Cerebellar nuclear complex (tissue), 1 donor: ENCODE data around the gene HES4.
"Not testable (repeated sequence)": the region's sequence is repeated elsewhere in the genome, so short reads cannot be mapped to it uniquely, and the experiment has no call there.

Experiments
- DNase-seq, 2 experiments: peaks; one replicate each; lab custom pipeline; 2025; lab: John Stamatoyannopoulos, UW

The HES4 gene

DNA sequence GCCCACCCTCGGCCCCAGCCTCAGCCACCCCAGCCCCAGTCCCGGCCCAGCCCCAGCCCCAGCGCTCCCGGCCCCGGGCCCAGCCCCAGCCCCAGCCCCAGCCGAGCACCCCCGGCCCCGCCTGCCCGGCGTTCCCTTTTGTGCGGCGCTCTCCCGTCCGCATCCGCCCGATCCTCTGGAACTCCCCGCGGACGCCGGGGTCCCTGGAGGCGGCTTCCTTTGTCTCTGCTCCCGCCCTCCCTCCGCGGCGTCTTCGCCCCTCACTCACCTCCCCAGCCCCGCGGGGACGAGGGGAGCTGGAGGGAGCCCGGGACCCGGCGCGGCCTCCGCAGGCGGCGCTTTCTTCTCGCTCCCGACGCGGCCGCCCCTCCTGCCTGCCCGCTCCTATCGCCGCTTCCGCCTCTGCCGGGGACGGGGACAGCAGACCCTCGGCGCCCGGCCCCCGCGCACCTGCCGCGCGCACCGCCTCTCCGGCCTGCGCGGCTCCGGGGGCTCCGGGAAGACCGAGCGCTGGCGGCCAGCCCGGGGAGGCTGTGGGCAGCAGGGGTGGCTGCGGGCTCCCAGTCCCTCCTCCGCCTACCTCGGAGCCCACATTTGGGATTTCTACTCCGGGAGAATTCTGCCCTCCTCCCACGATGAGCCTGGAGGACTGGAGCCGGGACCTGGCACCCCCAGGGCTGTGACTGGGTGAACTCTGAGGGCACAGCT lies 34.0 kb upstream of the HES4 start:
- DNase-seq, result no peak

DNA sequence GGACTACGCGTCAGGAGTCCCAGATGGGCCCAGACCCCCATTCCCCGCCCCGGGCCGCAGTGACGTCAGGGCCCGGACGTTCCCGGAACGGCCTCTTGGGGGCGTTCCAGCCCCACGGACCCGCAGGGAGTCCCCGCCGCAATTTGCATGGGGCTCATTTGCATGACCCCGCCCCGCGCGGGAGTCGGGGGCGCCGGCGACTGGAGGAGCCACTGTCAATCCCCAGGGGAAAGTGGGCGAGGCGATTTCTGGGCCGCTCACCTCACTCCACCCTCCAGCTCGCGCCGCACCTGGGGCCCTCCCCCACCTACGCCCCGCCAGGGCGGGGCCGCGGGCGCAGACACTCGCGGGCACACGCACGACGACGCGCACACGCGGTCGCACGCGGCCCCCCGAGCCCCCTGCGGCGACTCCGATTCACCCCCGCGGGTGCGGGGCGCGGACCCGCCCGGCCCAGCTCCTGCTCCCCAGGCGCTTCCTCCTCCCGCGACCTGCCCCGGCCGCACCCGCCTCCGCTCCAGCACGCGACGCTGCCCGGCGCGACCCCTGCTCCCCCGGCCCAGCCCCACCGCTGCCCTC lies 33.2 kb upstream of the HES4 start:
- DNase-seq, result no peak

DNA sequence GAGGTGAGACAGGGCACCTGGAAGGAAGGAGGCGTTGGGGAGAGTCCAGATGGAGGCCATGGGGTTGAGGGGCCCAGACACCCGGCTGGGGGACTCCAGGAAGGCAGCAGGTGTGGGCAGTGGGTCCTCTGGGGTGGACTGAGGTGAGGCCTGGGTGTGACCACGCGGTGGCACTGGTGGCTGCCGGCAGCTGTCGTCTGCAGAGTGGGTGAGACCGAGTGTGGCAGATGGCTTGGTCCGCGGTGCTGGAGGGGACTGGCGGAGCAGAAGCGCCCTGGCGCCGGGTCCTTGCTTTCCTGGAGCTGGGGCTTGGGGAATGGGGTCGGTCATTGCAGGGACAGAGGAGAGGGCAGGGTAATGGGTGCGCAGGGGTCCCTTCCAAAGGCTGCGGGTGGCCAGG lies 32.5 kb upstream of the HES4 start:
- no peak for DNase-seq

DNA sequence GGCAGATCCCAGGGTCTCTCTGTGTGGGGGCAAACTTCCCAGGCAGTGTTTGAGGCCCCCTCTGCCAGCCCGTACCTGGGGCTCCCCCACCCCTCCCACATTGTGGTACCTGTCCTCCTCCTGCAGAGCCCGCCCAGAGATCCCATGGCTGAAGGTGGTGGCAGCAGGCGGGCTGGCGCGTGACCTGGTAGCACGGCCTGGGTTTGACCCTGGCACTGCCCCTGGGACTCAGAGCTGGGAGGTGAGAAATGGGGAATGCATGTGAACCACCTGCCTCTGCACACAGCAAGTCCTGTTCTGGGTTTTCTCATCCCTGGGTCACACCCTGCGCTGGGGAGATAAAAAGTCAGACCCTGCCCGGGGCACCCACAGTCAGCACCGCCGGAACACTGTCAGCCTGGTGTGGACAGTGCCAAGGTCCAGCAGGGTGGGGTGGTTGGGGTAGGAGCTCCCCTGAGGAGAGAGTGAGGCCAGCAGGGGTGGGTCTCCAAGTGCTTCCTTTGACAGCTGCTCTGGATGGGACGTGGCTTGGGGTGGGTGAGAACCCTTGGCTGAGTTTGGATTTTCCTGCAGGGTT lies 31.9 kb upstream of the HES4 start:
- DNase-seq, result no peak

DNA sequence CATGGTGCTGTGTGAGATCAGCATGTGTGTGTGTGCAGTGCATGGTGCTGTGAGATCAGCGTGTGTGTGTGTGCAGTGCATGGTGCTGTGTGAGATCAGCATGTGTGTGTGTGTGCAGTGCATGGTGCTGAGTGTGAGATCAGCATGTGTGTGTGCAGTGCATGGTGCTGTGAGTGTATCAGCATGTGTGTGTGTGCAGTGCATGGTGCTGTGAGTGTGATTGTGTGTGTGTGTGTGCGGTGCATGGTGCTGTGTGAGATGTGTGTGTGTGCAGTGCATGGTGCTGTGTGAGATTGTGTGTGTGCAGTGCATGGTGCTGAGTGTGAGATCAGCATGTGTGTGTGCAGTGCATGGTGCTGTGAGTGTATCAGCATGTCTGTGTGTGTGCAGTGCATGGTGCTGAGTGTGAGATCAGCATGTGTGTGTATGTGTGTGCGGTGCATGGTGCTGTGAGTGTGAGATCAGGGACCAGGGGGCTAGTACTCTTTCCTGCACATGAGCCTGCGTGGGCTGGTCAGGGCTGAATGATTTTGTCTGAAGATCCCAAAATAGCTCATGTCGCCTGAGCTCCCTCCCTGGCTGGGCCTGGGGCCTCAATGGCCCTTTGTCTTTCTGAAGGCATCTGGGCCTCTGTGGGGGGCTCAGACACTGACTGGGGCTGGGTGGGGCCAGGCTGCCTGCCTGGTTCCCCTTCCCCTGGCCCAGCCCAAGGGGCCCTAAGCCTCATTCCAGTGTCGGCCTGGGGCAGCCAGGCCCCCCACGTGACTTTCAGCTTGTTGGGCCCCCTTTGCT lies 31.2 kb upstream of the HES4 start:
- not testable (repeated sequence) for DNase-seq

DNA sequence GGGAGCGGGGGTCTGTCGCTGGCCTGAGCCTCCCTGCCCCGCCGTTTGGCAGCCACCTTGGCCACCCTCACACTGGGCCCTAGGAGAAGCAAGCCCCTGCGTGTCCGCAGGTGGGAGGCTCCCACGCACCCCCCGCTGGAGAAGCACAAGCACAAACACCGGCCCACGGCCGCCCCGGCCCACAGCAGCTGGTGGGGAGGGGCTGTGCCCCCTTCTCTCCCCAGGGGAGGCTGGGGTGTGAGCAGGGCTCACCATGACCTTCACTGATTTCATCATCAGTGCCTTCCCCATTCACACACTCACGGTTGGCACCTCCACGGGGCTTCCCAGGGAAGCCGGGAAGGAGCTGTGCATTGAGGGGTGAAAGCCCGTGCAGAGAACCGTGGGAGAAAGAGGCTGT lies 27.9 kb upstream of the HES4 start:
- DNase-seq, result no peak

DNA sequence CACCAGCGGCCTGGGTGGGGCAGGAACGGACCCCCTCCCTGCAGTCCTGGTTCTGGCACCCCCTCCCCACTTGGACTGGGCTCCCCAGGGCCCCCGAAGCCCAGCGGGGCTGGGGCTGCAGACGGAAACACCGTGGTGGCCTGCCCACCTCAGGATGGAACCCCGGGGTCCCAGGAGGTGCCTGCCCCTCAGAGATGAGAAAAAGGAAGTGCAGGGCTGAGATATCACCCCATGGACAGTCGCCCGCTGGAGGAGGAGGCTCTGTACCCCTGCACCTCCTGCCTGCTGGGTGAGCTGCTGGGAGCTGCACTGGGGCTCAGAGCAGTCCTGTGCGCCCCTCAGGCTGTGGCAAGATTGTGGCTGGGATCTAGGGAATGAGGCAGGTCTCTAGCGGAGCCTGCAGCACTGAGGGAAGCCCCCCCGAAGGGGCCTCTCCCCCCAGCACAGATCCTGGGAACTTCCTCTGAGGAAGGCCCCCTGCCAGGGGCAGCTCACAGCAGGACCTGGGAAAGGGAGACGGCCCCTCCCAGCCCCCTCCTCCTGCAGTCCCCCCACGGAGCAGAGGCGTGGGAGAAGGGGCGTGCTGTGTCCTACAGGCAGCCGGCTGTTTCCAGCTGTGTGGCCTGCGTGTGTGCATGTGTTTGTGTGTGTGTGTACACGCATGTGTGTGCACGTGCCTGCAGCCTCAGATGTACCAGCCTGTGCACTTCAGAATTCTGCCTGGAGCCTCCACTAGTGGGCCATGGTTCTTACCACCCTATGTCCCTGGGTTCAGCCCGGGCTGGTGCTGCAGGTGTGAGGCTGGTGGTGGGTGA lies 26.9 kb upstream of the HES4 start:
- no peak for DNase-seq

DNA sequence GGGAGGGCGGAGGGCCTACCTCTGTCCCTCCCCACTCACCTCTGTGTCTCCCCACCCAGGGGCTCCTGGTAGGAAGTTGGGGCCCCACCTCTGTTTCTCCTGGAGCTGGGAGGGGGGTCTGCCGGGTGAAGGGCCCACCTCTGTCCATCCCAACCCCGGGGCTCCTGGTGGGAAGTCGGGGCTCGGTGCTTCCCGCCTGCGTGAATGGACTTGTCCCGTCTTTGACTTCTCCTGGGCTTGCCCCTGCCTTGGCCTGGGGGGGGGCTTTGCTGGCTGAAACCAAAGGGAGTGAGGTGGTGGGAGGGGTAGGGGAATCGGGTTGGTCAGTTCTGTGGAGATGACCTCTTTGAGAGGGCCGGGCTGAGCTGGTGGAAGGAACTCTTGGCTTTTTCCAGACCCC lies 25.8 kb upstream of the HES4 start:
- DNase-seq, result no peak

DNA sequence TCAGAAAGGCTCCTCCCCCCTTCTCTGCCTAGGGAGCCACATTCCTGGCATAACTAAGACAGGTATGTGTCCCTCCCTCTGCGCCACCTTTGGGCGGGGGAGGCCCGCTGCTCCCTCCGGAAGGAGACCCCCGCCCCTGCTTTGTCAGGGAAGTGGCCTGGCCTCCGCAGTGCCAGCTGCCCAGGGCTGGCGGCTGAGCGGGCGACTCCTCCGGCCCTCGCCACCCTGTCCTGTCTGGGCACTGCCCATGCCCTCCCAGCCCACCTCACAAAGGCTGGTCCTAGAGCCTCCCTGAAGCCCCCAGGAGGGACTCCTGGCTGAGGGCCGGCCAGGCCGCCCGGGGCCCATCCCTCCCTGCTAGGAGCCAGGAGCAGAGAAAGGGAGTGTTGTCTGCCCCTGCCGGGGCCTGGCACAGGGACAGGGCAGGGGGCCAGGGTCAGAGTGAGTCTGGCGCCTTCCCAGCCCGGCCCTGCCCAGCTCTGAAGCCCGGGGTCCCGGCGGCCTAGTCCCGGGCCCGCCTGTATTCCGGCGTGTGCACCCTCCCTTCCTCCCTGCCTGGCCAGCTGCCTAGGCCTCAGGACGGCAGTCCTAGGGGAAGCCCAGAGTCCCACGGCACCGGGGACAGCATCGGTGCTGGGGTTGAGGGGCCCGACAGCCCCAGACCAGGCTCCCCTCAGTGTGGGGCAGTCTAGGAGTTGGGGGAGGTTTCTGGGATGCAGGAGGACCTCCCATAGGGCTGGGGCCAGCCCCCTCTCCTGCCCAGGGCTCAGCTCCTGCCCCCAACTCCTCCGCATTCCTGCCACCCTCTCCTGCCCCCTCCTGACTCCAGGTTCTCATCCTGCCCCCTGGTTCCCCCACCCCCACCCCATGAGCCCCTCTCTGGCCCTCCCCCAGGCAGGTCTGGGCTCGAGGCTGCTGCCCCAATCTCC lies 25.1 kb upstream of the HES4 start:
- no peak for DNase-seq

DNA sequence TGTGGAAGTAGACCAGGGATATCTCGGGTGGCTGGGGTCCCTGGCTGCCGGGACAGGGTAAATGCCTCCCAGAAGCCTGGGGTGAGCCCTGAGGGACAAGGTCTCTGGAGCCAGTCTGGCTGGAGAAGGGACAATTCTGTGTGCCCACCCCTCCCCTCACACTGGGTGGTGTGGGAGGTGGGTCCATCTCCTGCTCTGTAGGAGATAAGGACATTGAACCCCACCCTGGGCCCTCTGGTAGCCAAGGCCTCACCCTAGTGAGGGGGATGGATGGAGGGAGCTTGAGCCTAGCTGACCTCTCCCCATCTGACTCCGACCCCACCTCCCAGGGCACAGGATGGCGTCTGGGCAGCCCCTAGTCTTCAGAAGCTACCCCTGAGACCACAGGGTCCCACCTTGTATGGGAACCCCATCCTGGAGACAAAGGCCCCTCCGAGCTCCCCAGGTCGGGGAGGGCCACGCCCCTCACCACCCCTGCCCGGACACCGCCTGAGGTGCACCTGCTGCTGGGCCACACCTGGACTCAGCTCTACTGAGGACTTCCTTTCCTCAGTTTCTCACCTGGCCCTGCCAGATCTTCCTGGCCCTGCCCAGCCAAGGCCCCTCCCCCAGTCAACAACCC lies 24.4 kb upstream of the HES4 start:
- no peak for DNase-seq

DNA sequence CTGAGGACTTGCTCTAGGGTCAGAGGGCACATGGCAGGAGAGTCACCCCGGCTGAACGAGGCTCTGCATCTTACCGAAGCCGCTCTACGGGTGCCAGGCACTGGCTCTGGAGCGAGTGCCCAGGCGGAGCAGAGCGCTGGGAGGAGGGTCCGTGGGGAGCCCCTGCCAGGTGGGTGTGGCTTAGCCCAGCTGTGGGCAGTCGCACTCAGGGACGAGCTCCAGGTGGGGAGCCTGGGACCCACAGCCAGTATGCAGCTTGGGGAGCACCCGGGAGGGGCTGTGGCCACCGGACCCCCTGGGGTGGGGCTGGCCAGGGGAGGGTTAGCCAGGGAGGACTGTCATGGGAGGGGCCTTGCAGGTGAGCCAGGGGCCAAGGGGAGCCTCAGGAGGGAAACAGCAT lies 23.8 kb upstream of the HES4 start:
- no peak for DNase-seq

DNA sequence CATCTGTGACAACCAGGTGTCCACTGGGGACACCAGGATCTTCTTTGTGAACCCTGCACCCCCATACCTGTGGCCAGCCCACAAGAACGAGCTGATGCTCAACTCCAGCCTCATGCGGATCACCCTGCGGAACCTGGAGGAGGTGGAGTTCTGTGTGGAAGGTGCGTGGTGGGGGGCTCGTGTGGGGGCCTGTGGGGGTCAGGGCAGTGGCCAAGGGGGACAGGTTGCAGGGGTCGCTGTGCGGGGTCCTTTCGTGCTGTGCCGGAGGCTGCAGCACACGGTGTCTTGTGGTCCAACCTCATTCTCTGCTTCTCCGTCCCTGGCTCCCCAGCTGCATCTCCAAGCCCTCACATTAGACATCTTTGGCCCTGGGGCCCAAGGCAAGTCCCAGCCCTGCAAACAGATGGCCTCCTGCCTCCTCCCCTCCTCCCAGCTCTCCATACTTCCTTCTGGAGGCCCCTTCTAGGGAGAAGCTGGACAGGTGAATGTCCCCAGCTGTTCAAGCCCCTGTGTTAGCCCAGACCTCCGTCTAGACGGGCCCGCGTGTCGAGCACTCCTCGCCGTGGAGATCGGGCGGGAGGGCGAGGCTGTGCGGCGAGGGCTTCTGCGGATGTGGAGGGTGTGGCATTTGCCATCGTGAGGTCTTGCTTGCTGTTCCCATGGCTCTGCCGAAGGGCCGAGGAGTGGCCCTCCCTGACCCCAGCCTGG lies 22.6 kb upstream of the HES4 start:
- no peak for DNase-seq

DNA sequence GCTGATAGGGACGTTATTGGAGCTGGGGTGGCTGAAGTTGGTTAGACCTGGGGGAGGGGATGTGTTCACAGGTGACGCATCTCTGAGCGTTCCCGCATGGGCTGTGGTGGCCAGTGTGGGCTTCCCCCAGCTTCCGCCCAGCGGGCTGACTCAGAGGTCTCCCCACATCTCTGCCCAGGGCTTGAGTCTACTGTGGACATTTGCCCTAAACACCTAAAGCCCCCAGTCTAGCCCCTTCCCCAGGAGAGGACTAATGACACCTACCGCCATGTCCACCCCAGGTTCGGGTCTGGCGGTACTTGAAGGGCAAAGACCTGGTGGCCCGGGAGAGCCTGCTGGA lies 22.0 kb upstream of the HES4 start:
- no peak for DNase-seq

DNA sequence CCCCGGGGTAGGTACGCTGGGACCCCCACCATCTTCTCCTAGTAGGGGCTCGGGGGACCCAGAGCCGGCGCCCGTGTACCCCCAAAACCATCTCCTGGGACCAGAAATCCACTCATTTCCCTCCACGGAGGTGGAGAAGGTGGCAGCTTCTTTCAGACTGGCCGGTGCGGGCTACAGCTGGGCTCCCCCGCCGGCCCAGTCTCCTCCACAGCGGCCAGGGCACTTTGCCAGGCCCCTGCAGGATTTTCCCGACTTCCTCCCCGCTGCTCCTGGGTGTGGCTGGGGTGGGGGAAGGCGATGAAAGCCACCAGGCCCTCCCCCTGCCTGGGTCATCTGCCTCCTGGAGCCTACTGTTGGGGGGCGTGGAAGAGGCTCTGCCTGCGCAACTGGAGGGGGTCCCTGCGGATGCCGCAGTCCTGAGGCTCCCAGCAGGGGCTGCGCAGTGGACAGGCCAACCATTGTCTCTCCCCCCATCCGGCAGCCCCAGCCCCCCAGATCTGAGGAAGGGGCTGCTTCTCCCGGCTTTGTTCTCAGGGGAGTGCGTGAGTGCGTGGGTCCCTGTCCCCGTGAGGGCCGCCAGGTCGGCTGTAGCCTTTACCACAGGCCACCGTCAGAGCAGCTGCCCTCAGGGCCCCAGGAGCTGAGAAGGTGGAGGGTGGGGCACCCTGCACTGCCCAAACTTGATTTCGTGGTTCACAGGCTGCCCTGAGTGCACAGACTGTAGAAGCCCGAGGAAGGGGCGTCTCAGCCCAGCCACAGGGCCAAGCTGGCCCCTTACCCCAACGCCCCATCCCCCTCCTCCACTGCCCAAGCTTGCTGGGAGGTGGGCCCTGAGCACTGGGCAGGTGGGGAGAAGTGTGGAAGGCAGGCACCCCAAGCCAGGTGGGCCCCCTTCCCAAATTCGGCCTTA lies 21.4 kb upstream of the HES4 start:
- DNase-seq, result no peak

DNA sequence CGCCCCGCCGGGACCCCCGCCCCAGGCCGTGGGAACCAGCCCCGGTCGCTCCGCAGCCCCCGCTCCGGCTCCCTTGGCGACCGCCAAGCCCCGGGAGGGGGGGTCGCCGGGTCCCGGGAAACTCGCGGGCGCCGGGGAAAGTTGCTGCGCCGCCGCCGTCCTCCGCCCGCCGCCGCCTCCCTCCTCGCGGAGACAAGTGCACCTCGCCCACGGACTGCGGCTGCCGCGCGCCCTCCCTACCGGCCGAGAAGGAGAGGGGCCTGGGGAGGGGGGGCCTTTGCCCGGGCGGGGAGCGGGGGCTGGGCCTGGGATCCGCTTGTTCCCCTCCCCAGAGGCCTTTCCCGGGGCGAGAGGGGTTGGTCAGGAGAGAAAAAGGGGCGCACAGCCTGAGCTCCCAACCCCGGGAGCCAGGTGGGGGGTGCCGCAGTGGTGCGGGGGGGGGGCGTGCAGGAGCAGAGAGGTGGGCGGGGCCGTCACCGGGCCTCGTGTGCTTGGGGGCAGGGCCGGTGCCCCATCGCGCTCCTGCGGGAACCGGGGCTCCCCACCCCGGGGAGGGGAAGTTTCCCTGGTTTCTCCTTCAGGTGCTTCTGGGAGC lies 20.6 kb upstream of the HES4 start:
- DNase-seq, result no peak

DNA sequence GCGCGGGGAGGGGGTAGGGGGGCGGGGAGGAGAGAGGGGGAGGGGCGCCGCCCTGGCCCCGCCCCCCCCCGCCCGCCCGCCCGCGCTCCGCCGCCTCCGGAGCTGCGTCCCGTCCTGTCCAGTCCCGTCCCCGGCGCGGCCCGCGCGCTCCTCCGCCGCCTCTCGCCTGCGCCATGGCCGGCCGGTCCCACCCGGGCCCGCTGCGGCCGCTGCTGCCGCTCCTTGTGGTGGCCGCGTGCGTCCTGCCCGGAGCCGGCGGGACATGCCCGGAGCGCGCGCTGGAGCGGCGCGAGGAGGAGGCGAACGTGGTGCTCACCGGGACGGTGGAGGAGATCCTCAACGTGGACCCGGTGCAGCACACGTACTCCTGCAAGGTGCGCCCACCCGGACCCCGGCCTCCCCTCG lies 20.1 kb upstream of the HES4 start, which contains the start of gene AGRN:
Gene AGRN (plus strand): TSS at position 121 of the 405 bp plus-strand sequence. CDS start 53 bp downstream, at position 174.
- no peak for DNase-seq

DNA sequence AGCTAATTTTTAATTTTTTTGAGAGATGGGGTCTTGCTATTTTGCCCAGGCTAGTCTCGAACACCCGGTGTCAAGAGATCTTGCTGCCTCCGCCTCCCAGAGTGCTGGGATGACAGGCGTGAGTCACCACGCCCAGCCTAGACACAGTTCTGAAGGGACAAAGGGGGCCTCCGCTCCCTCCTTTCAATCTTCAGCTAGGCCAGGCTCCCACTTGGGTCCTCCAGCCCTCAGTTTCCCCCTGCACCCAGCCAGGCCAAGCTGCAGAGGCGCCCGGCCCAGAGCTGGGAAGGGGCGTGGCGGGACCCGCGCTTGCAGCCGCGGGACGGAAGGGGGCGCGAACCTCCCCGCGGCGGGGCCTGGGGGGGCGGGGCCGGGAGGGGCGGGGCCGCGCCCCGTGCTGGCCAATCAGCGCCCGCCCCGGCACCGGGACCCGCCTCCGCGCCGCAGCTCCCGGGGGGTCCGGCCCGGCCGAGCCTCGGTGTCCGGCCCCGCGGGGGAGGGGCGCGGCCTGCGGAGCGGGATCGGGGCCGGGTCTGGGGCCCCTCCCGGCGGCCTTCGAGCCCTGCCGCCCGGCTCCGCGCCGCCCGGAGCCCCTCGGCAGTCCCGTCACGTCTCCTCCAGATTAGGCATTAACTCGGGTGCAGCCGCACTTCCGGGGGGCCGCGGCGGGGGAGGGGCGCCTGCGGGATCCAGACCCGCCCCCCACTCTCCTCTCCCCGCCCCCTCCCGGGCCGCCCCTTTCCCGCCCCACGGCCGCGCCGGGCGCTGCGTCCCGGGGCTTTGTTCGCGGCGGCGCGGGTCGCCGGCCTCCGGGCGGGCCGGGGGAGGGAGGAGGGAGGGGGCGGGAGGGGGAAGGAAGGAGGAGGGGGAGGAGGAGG lies 19.5 kb upstream of the HES4 start:
- no peak for DNase-seq
